HEK293 (cell line): ENCODE measurements around the gene NDOR1.

Experiments
- CTCF ChIA-PET: fragments of 350-600 bp; formaldehyde crosslinking; extraction: SDS; loops from one replicate; lab custom pipeline; 2021; ENCODE audit warnings: antibody characterized with exemption; lab: Yijun Ruan, JAX
- POLR2A ChIA-PET: fragments of 300-600 bp; formaldehyde crosslinking; extraction: SDS; loops from one replicate; lab custom pipeline; 2020; ENCODE audit warnings: antibody characterized with exemption, inconsistent platforms; lab: Yijun Ruan, JAX
- H3K27ac ChIP-seq: fragments of 200-500 bp; sonication (Bioruptor generic); 2 replicates; pipeline ENCODE4 v1.5.1; 2014; ENCODE audit warnings: low read depth, low read length, control low read depth, inconsistent platforms; ENCODE audit errors: extremely low read depth
- H3K36me3 ChIP-seq, 2 experiments: fragments of 200-500 bp in 1 of 2; sonication (Bioruptor generic) in 1 of 2; 1 replicate in 1 of 2; 2 replicates in 1 of 2; pipeline ENCODE4 v1.5.1; 2014 to 2017; ENCODE audit warnings: inconsistent platforms in 2 of 2, low read length in 2 of 2; ENCODE audit not compliant: control insufficient read depth in 2 of 2, insufficient read depth in 1 of 2
- H3K4me1 ChIP-seq: fragments of 200-500 bp; sonication (Bioruptor generic); 2 replicates; pipeline ENCODE4 v1.5.1; 2014; ENCODE audit warnings: mild to moderate bottlenecking, low read length, inconsistent platforms; ENCODE audit not compliant: control insufficient read depth, insufficient read depth
- H3K4me3 ChIP-seq: 2 replicates; pipeline ENCODE4 v1.5.1; 2011; ENCODE audit warnings: low read depth, mild to moderate bottlenecking, control low read depth, low read length, moderate library complexity
- H3K9me3 ChIP-seq: fragments of 200-500 bp; sonication (Bioruptor generic); 2 replicates; pipeline ENCODE4 v1.5.1; 2014; ENCODE audit warnings: low read depth, low read length, inconsistent platforms; ENCODE audit not compliant: control insufficient read depth, insufficient read depth
- EGR2 ChIP-seq: fragments of 450-650 bp; formaldehyde crosslinking; IDR thresholded peaks from 2 replicates; pipeline ENCODE4 v1.5.1; 2016; ENCODE audit warnings: low read depth, missing biosample characterization, missing genetic modification characterization
- GLIS1 ChIP-seq: fragments of 450-650 bp; formaldehyde crosslinking; IDR thresholded peaks from 2 replicates; pipeline ENCODE4 v1.5.1; 2016; ENCODE audit warnings: missing biosample characterization, missing genetic modification characterization
- GLIS2 ChIP-seq: fragments of 450-650 bp; formaldehyde crosslinking; IDR thresholded peaks from 2 replicates; pipeline ENCODE4 v1.5.1; 2016; ENCODE audit warnings: missing biosample characterization, missing genetic modification characterization
- KLF1 ChIP-seq: fragments of 450-650 bp; formaldehyde crosslinking; IDR thresholded peaks from 2 replicates; pipeline ENCODE4 v1.5.1; 2016; ENCODE audit warnings: missing biosample characterization, missing genetic modification characterization
- KLF16 ChIP-seq: fragments of 450-650 bp; formaldehyde crosslinking; IDR thresholded peaks from 2 replicates; pipeline ENCODE4 v1.5.1; 2017; ENCODE audit warnings: missing biosample characterization, missing genetic modification characterization
- KLF8 ChIP-seq: fragments of 450-650 bp; formaldehyde crosslinking; IDR thresholded peaks from 2 replicates; pipeline ENCODE4 v1.5.1; 2016; ENCODE audit warnings: missing biosample characterization, missing genetic modification characterization
- KLF9 ChIP-seq: fragments of 450-650 bp; formaldehyde crosslinking; IDR thresholded peaks from 2 replicates; pipeline ENCODE4 v1.5.1; 2016; ENCODE audit warnings: missing biosample characterization, missing genetic modification characterization, low read depth
- PRDM10 ChIP-seq: fragments of 450-650 bp; formaldehyde crosslinking; IDR thresholded peaks from 2 replicates; pipeline ENCODE4 v1.5.1; 2016; ENCODE audit warnings: missing biosample characterization, missing genetic modification characterization
- SP2 ChIP-seq: fragments of 450-650 bp; formaldehyde crosslinking; IDR thresholded peaks from 2 replicates; pipeline ENCODE4 v1.5.1; 2016; ENCODE audit warnings: missing biosample characterization, missing genetic modification characterization
- SP3 ChIP-seq: fragments of 450-650 bp; formaldehyde crosslinking; IDR thresholded peaks from 2 replicates; pipeline ENCODE4 v1.5.1; 2016; ENCODE audit warnings: missing biosample characterization, missing genetic modification characterization
- ZFHX2 ChIP-seq: fragments of 450-650 bp; formaldehyde crosslinking; conservative IDR thresholded peaks from 2 replicates; pipeline ENCODE4 v1.5.1; 2016; ENCODE audit warnings: missing biosample characterization, missing genetic modification characterization
- ZFP41 ChIP-seq: fragments of 450-650 bp; formaldehyde crosslinking; IDR thresholded peaks from 2 replicates; pipeline ENCODE4 v1.5.1; 2016; ENCODE audit warnings: missing biosample characterization, missing genetic modification characterization, borderline replicate concordance
- ZNF37A ChIP-seq: fragments of 450-650 bp; IDR thresholded peaks from 2 replicates; pipeline ENCODE4 v1.5.1; 2018; ENCODE audit warnings: missing biosample characterization, missing genetic modification characterization
- ZNF600 ChIP-seq: fragments of 450-650 bp; formaldehyde crosslinking; IDR thresholded peaks from 2 replicates; pipeline ENCODE4 v1.5.1; 2016; ENCODE audit warnings: missing biosample characterization, missing genetic modification characterization
- ZNF670 ChIP-seq: fragments of 450-650 bp; formaldehyde crosslinking; IDR thresholded peaks from 2 replicates; pipeline ENCODE4 v1.5.1; 2016; ENCODE audit warnings: missing biosample characterization, missing genetic modification characterization, low read depth
- ZSCAN30 ChIP-seq: fragments of 450-650 bp; IDR thresholded peaks from 2 replicates; pipeline ENCODE4 v1.5.1; 2018; ENCODE audit warnings: missing biosample characterization, mild to moderate bottlenecking, missing genetic modification characterization, moderate library complexity
- TF ChIP-seq, protein P1 (sequence below): fragments of 450-650 bp; formaldehyde crosslinking; IDR thresholded peaks from 2 replicates; pipeline ENCODE4 v1.5.1; 2017; ENCODE audit warnings: missing biosample characterization, missing genetic modification characterization
- TF ChIP-seq, protein P2 (sequence below): fragments of 450-650 bp; formaldehyde crosslinking; IDR thresholded peaks from 2 replicates; pipeline ENCODE4 v1.5.1; 2016; ENCODE audit warnings: missing biosample characterization, missing genetic modification characterization

NDOR1 gene

DNA sequence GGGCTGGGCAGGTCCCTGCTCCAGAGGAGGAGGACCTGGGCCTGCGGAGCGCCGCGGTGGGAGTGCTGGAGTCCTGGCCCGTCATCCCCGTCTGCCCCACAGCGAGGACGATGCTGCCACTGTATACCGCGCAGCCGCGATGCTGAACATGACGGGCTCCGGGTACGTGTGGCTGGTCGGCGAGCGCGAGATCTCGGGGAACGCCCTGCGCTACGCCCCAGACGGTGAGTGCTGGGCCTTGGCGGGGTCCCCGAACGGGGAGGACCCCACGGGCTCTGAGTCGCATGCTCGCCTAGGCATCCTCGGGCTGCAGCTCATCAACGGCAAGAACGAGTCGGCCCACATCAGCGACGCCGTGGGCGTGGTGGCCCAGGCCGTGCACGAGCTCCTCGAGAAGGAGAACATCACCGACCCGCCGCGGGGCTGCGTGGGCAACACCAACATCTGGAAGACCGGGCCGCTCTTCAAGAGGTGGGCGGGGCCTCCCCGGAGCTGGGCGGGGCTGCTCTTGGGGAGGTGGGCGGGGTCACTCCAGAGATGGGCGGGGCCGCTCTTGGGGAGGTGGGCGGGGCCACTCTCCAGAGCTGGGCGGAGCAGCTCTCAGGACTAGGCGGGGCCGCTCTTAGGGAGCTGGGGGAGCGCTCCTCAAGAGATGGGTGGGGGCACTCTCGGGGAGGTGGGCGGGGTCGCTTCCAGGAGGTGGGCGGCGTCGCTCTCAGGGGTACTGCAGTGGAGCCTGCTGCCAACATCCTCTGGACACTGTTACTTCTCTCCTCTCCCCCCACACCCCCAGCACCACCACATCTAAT, 48.7 kb upstream of the NDOR1 start:
- CTCF ChIA-PET, result interaction anchor here (1.0 to 1.1 kb wide), 2 partner anchors 71 to 80 kb away, joined by 3 read pairs; partner anchors contain the start of gene RNF224
- POLR2A ChIA-PET, result interaction anchor here (0.5 to 2.3 kb wide), 12 partner anchors 11 to 84 kb away, joined by 3 to 12 read pairs (median 4); partner anchors contain the start of genes LRRC26, MAN1B1 and TUBB4B
- Histone ChIP-seq H3K4me3 (no peak overlapping the region), H3K4me1 (no peaks in the 10 kb centered on the region), H3K36me3 (no peaks in the 10 kb centered on the region), H3K27ac (no peak overlapping the region), H3K9me3 (no peaks in the 10 kb centered on the region)
- TF ChIP-seq KLF9 (tag by site-specific recombination), result peak; percentile 96
- TF ChIP-seq KLF8 (tag by site-specific recombination), result peak; percentile 86; the same call in 1 of the 2 replicates
- peak; percentile 73 for TF ChIP-seq SP3 (tag by site-specific recombination)
- peak; percentile 60 for TF ChIP-seq GLIS1 (tag by site-specific recombination)
- TF ChIP-seq ZSCAN30 (tag by site-specific recombination), result no peak
- peak; percentile 80 for TF ChIP-seq EGR2 (tag by site-specific recombination)
- TF ChIP-seq SP2, result peak; percentile 64
- TF ChIP-seq ZNF600 (tag by site-specific recombination), result 0 out of 2 replicates have a peak, but pooled peaks have one; percentile 10
- TF ChIP-seq KLF16, result 0 out of 2 replicates have a peak, but pooled peaks have one; percentile 23
- peak; percentile 64 for TF ChIP-seq GLIS2
- TF ChIP-seq ZFHX2 (tag by site-specific recombination), result peak; percentile 85
- TF ChIP-seq KLF1 (tag by site-specific recombination), result peak; percentile 88
- TF ChIP-seq, protein P1, sequence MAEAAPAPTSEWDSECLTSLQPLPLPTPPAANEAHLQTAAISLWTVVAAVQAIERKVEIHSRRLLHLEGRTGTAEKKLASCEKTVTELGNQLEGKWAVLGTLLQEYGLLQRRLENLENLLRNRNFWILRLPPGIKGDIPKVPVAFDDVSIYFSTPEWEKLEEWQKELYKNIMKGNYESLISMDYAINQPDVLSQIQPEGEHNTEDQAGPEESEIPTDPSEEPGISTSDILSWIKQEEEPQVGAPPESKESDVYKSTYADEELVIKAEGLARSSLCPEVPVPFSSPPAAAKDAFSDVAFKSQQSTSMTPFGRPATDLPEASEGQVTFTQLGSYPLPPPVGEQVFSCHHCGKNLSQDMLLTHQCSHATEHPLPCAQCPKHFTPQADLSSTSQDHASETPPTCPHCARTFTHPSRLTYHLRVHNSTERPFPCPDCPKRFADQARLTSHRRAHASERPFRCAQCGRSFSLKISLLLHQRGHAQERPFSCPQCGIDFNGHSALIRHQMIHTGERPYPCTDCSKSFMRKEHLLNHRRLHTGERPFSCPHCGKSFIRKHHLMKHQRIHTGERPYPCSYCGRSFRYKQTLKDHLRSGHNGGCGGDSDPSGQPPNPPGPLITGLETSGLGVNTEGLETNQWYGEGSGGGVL, result peak; percentile 30; the same call in 1 of the 2 replicates
- TF ChIP-seq ZFP41 (tag by site-specific recombination), result no peak
- no peak for TF ChIP-seq ZNF37A (tag by site-specific recombination)
- TF ChIP-seq ZNF670, result no peak
- peak; percentile 75 for TF ChIP-seq PRDM10 (tag by site-specific recombination)
- TF ChIP-seq, protein P2, sequence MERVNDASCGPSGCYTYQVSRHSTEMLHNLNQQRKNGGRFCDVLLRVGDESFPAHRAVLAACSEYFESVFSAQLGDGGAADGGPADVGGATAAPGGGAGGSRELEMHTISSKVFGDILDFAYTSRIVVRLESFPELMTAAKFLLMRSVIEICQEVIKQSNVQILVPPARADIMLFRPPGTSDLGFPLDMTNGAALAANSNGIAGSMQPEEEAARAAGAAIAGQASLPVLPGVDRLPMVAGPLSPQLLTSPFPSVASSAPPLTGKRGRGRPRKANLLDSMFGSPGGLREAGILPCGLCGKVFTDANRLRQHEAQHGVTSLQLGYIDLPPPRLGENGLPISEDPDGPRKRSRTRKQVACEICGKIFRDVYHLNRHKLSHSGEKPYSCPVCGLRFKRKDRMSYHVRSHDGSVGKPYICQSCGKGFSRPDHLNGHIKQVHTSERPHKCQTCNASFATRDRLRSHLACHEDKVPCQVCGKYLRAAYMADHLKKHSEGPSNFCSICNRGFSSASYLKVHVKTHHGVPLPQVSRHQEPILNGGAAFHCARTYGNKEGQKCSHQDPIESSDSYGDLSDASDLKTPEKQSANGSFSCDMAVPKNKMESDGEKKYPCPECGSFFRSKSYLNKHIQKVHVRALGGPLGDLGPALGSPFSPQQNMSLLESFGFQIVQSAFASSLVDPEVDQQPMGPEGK (tag by site-specific recombination), result peak; percentile 89
